Spleen (tissue), 11 donors: ENCODE data around the gene CCDC124. TPM values are rescaled to one million over a fixed set of nuclear protein-coding genes. Genes with fewer than 3 reads are reported as not detected.

Experiments used
- DNase-seq: peaks from one replicate; pipeline ENCODE4 v3.0.0-alpha.2; 2020
- H3K27ac ChIP-seq, 8 donors: fragments of 200-600 bp; sonication (generic) in 7 of 8; 1 replicate in 4 of 8; 2 replicates in 4 of 8; pipeline versions ENCODE4 v1.5.0 to v1.8.0; 2016 to 2021; ENCODE audit warnings: inconsistent platforms in 4 of 8, mild to moderate bottlenecking in 4 of 8, moderate library complexity in 1 of 8
- H3K27me3 ChIP-seq, 7 donors: fragments of 200-600 bp; sonication (generic) in 6 of 7; replicated peaks in 1 of 7; 1 replicate in 4 of 7; 2 replicates in 3 of 7; pipeline versions ENCODE4 v1.5.0 to v1.8.0; 2016 to 2021; ENCODE audit warnings: inconsistent platforms in 3 of 7, mild to moderate bottlenecking in 1 of 7
- H3K36me3 ChIP-seq, 6 donors: fragments of 200-600 bp; sonication (generic) in 5 of 6; 1 replicate in 4 of 6; 2 replicates in 2 of 6; pipeline versions ENCODE4 v1.5.0 to v1.8.0; 2016 to 2021; ENCODE audit warnings: inconsistent platforms in 2 of 6
- H3K4me1 ChIP-seq, 6 donors: fragments of 200-600 bp; sonication (generic) in 5 of 6; 1 replicate in 3 of 6; 2 replicates in 3 of 6; pipeline versions ENCODE4 v1.5.0 to v1.8.0; 2016 to 2021; ENCODE audit warnings: inconsistent platforms in 3 of 6
- H3K4me3 ChIP-seq, 8 donors: fragments of 200-600 bp; sonication (generic) in 7 of 8; 1 replicate in 4 of 8; 2 replicates in 4 of 8; pipeline versions ENCODE4 v1.5.0 to v1.8.0; 2016 to 2021; ENCODE audit warnings: inconsistent platforms in 4 of 8, mild to moderate bottlenecking in 4 of 8, moderate library complexity in 2 of 8
- H3K9me3 ChIP-seq, 8 donors: fragments of 200-600 bp; sonication (generic) in 7 of 8; 1 replicate in 4 of 8; 2 replicates in 4 of 8; pipeline versions ENCODE4 v1.5.0 to v1.8.0; 2016 to 2021; ENCODE audit warnings: inconsistent platforms in 4 of 8
- CTCF ChIP-seq, 11 experiments: fragments of 200-600 bp in 7 of 11; fragments of 450-650 bp in 4 of 11; sonication (generic) in 4 of 11; IDR thresholded peaks in 8 of 11; conservative IDR thresholded peaks in 3 of 11; 1 replicate in 7 of 11; 2 replicates in 4 of 11; pipeline versions ENCODE4 v1.4.0 to v1.8.0; 2016 to 2021; ENCODE audit warnings: antibody characterized with exemption in 11 of 11, inconsistent platforms in 4 of 11, mild to moderate bottlenecking in 1 of 11
- POLR2A ChIP-seq, 3 donors: fragments of 450-650 bp; IDR thresholded peaks; one replicate each; pipeline ENCODE4 v1.5.1; 2017; ENCODE audit warnings: antibody characterized with exemption in 3 of 3, mild to moderate bottlenecking in 1 of 3
- POLR2AphosphoS5 ChIP-seq, 3 donors: sonication (generic); formaldehyde crosslinking; IDR thresholded peaks; one replicate each; pipeline ENCODE4 v1.5.1; 2017; ENCODE audit warnings: antibody characterized with exemption in 3 of 3
- WGBS, 5 donors: extraction: QIAGEN DNeasy Blood & Tissue Kit in 3 of 5; methylation state at CpG; one replicate each; pipeline versions ENCODE4 v1.1.5 to v1.1.7; 2013 to 2018; 5-methylcytosine and 5-hydroxymethylcytosine counted together
- intact Hi-C: fragments of 100-400 bp; cut with DNase I; formaldehyde crosslinking; loops from one replicate; pipeline ENCODE4 v1.15.0; 2023; ENCODE audit warnings: low total_unique reads
- polyA plus RNA-seq, 3 donors: library from polyadenylated mRNA; stranded (reverse); fragments of 200-250 nt; gene quantifications; one replicate each; pipeline ENCODE4 v1.2.1, GENCODE V29; 2013
- total RNA-seq, 7 donors: library from RNA; depleted of rRNA in 3 of 7; stranded (reverse); fragments of >200 nt in 3 of 7; fragmentation: NEBNext Ultra II Directional in 4 of 7; extraction: Animal tissue kit (Norgen Biotek cat#: 25700) in 4 of 7; gene quantifications; one replicate each; pipeline versions ENCODE4 v1.1.0 to v1.2.1, GENCODE V29; 2016 to 2021
- donor health status: healthy with polysubstance abuse.
- donor health status: DM: no; HTN: no; CAD: no; lungs with moderate emphysema.
- donor health status: DM: no; HTN: no; CAD: no.
- donor health status: Bipolar disorder and iron deficiency.
- donor health status: healthy.
- donor health status: DM: no; HTN: no; CAD: no.
- donor health status: DM: yes; HTN: yes; CAD: no.

CCDC124 gene
- total and polyA plus RNA-seq, 10 donors = 29.5 to 89.9 (median 43.0) TPM

- WGBS, 5 donors = 87 to 93% (median 92%) methylated on average over 9 of the region's 9 CpGs
- no peak for DNase-seq
- Histone ChIP-seq H3K36me3 (peaks cover 0 to 70% (median 19%) of the 10 kb centered on the region in 6 donors), H3K4me1 (peaks cover 9 to 32% (median 21%) of the 10 kb centered on the region in 6 donors), H3K4me3 (no peak overlapping the region), H3K27ac (no peak overlapping the region), H3K9me3 (no peaks in the 10 kb centered on the region), H3K27me3 (no peaks in the 10 kb centered on the region)
- TF ChIP-seq POLR2A (IDR thresholded peaks at IDR 0.05) (no peak), POLR2AphosphoS5 (IDR thresholded peaks at IDR 0.05) (no peak), CTCF (IDR thresholded peaks at IDR 0.05 in 8 of 11, conservative IDR thresholded peaks at IDR 0.05 in 3 of 11) (no peak)
- intact Hi-C loops = no loop called here
These were observed 4.6 kb downstream of the CCDC124 start for GRCh38 chr19:17937371-17937900.

- Histone ChIP-seq H3K9me3 (no peaks in the 10 kb centered on the region), H3K4me1 (peaks cover 8 to 29% (median 18%) of the 10 kb centered on the region in 6 donors), H3K27me3 (no peaks in the 10 kb centered on the region), H3K4me3 (no peak overlapping the region), H3K27ac (no peak overlapping the region), H3K36me3 (peaks cover 0 to 78% (median 23%) of the 10 kb centered on the region in 6 donors)
- TF ChIP-seq POLR2A (IDR thresholded peaks at IDR 0.05) (no peak), POLR2AphosphoS5 (IDR thresholded peaks at IDR 0.05) (peak in 1 of 3 donors; percentile 30), CTCF (IDR thresholded peaks at IDR 0.05 in 8 of 11, conservative IDR thresholded peaks at IDR 0.05 in 3 of 11) (peak; percentile 88 to 97 (median 93))
- intact Hi-C loops = loop anchor here (2.0 kb wide), 1 partner anchor 59 kb away; no protein-coding TSS in a partner anchor
- WGBS, 5 donors = 54 to 76% (median 62%) methylated on average over 5 to 7 of the region's 7 CpGs
- peak; percentile 94 for DNase-seq
These were observed 5.5 kb downstream of the CCDC124 start for GRCh38 chr19:17938092-17938845.

- Histone ChIP-seq H3K4me3 (no peak overlapping the region), H3K27ac (no peak overlapping the region)
- WGBS, 5 donors = 83 to 91% (median 88%) methylated on average over 16 to 17 of the region's 17 CpGs
These were observed 9.4 kb downstream of the CCDC124 start for GRCh38 chr19:17942181-17942580.

More at GRCh38 chr19:17942181-17942580, 9.4 kb downstream of the CCDC124 start:
- H3K36me3 ChIP-seq = peaks cover 0 to 75% (median 26%) of the 10 kb centered on the region in 6 donors
- H3K4me1 ChIP-seq = peaks cover 3 to 25% (median 14%) of the 10 kb centered on the region in 6 donors
- intact Hi-C loops = loop anchor here (10.0 kb wide), 1 partner anchor 113 kb away; no protein-coding TSS in a partner anchor
- no peak for DNase-seq
- H3K27me3 ChIP-seq = no peaks in the 10 kb centered on the region
- no peaks in the 10 kb centered on the region for H3K9me3 ChIP-seq
- TF ChIP-seq POLR2AphosphoS5 (IDR thresholded peaks at IDR 0.05) (no peak), CTCF (IDR thresholded peaks at IDR 0.05 in 8 of 11, conservative IDR thresholded peaks at IDR 0.05 in 3 of 11) (no peak), POLR2A (IDR thresholded peaks at IDR 0.05) (no peak)
